GM21515 (cell line): ENCODE data around the gene GOLM1.

ENCODE experiments used
- ATAC-seq: cut with Tn5 transposase; IDR thresholded peaks from one replicate; pipeline ENCODE4 v1.9.1; 2021; ENCODE audit not compliant: unreplicated experiment

Gene GOLM1

GRCh38 chr9:85994191-85994590 lies 105.2 kb downstream of the GOLM1 start:
- no peak for ATAC-seq

- ATAC-seq, result no peak
Observed at GRCh38 chr9:85987236-85987635, 112.1 kb downstream of the GOLM1 start.

DNA sequence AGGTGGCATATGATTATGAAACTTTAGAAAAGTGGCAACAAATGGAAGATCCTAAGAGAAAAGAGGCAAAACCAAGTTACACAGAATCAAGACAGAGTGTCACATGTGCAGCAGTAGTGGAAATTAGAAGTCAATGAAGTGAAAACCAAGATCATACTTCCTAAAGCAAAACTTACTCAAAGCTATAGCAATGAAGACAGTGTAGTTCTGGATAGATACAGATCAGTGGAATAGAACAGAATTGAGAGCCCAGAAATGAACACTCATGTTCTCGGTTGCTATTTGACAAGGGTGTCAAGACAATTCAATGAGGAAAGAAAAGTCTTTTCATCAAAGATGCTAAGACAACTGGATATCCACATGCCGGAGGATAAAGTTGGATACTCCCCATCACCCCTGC lies 114.9 kb downstream of the GOLM1 start:
- no peak for ATAC-seq

GRCh38 chr9:85981369-85981768 lies 118.0 kb downstream of the GOLM1 start:
- ATAC-seq, result no peak

DNA sequence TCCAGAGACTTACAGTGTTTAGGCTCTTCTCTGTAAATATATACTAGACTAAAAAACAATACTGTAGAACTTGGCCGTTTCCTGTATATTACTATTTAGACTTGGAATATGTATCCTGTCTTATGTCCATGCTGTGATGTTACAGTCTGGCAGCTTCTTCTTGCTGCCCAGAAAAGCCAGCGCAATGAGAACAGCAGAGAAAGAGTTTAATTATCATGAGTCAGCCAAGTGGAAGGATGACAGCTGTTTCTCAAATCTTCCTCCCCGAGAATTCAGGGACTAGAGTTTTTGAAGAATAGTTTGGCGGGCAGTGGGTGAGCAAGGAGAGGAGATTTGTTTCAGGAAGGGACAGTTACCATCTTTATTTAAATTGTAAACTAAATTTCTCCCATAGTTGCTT lies 120.9 kb downstream of the GOLM1 start:
- ATAC-seq, result no peak
